Fibroblast of pulmonary artery (primary cell): ENCODE results near the gene URB2.

ENCODE experiments used
- DNase-seq: peaks from one replicate; pipeline ENCODE4 v3.0.0-alpha.2; 2010; ENCODE audit warnings: low read depth
- H3K4me3 ChIP-seq: replicated peaks from 2 replicates; pipeline ENCODE4 v1.5.1; 2011; ENCODE audit warnings: low read depth, mild to moderate bottlenecking, control low read depth, low read length, moderate library complexity
- TF ChIP-seq, protein P1 (sequence below): IDR thresholded peaks from 2 replicates; pipeline ENCODE4 v1.5.1; 2011; ENCODE audit warnings: mild to moderate bottlenecking, control low read depth, low read length, inconsistent platforms; ENCODE audit errors: missing control alignments

The URB2 gene

GRCh38 chr1:229657993-229658755 is 32.1 kb downstream of the URB2 start:
- no peak overlapping the region for H3K4me3 ChIP-seq
- no peak for DNase-seq
- TF ChIP-seq, protein P1, sequence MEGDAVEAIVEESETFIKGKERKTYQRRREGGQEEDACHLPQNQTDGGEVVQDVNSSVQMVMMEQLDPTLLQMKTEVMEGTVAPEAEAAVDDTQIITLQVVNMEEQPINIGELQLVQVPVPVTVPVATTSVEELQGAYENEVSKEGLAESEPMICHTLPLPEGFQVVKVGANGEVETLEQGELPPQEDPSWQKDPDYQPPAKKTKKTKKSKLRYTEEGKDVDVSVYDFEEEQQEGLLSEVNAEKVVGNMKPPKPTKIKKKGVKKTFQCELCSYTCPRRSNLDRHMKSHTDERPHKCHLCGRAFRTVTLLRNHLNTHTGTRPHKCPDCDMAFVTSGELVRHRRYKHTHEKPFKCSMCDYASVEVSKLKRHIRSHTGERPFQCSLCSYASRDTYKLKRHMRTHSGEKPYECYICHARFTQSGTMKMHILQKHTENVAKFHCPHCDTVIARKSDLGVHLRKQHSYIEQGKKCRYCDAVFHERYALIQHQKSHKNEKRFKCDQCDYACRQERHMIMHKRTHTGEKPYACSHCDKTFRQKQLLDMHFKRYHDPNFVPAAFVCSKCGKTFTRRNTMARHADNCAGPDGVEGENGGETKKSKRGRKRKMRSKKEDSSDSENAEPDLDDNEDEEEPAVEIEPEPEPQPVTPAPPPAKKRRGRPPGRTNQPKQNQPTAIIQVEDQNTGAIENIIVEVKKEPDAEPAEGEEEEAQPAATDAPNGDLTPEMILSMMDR: no peak

DNA sequence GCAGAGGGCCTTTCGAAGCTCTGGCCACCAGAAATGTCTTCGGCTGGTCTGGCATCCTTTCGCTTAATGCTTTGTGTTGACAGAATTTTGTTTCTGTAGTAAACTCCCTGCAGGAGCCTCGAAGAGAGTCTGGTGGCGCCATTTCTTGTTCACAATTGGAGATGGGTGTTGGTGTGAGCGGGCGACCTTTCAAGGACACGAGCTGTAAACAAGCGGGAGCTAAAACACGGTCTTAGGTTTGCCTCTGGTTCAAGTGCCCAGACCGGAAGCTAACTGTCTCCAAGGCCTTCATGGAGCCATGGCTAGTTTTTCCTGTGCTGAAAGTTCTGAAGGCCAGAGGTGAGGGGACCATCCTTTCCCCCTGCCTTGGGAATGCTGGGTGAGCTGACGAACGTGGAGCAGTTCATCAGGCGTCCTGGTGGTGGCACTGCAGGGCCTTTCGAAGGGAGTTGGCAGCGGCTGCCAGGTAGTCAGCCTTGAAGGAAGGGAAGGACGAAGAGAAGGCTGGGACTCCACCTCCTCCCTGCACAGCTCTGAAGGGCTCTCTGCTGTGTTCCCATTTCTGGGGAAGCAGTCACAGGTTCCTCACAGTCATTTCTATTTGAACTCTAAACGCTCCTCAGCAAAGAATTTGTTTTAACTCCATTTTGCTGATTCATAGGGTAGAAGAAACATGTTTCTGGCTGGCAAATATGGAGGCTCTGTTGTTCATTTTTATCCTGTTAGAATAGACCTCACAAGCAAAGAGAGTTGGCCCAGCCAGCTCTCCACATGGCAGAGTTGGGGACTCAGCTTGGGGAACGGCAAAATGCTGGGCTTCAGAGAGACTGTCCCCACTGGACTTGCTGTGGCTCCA is 35.2 kb downstream of the URB2 start:
- no peak overlapping the region for H3K4me3 ChIP-seq
- peak; percentile 79 for DNase-seq
- TF ChIP-seq, protein P1: peak; percentile 93

- TF ChIP-seq, protein P1: no peak
- no peak overlapping the region for H3K4me3 ChIP-seq
- DNase-seq: no peak
These were observed 35.9 kb downstream of the URB2 start for GRCh38 chr1:229661897-229662296.

GRCh38 chr1:229664133-229664689 is 38.2 kb downstream of the URB2 start:
- no peak overlapping the region for H3K4me3 ChIP-seq
- TF ChIP-seq, protein P1: no peak
- DNase-seq: peak; percentile 71

GRCh38 chr1:229665912-229666558 is 40.0 kb downstream of the URB2 start:
- no peak for DNase-seq
- H3K4me3 ChIP-seq: no peak overlapping the region
- TF ChIP-seq, protein P1: no peak

DNA sequence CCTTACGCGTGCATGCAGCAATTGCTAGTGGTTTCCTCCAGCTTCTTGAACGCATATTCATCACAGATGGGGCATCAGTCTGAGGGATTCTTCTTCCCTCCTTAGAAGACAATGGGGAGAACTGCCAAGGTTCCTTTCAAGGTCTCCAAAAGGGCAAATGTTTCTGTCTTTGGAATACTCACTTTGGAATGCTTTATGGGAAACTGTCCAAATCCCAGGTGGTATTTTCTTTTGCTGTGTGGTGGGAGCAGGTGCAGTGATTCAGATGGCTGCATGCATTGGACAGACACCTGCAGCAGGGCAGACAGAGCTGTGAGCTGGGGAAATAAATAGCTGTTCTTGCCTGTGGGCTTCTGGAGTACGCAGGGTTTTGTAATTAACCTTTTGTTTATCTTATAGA is 40.5 kb downstream of the URB2 start:
- TF ChIP-seq, protein P1: no peak
- no peak overlapping the region for H3K4me3 ChIP-seq

More for the DNA sequence above, 40.5 kb downstream of the URB2 start:
- DNase-seq: no peak
